Esophagus squamous epithelium (tissue), 5 donors: ENCODE data around the gene ACIN1. TPM values are rescaled to one million over a fixed set of nuclear protein-coding genes. Genes with fewer than 3 reads are reported as not detected.
A peak's percentile ranks its signal among the peaks of the same experiment; 100 is the strongest.

Source experiments
- DNase-seq: peaks from one replicate; lab custom pipeline; 2025; lab: John Stamatoyannopoulos, UW
- H3K27ac ChIP-seq, 4 donors: fragments of 200-600 bp; sonication (generic); one replicate each; pipeline ENCODE4 v1.5.1; 2016 to 2019; ENCODE audit warnings: mild to moderate bottlenecking in 1 of 4
- H3K27me3 ChIP-seq, 4 donors: fragments of 200-600 bp; sonication (generic); 1 replicate in 3 of 4; 2 replicates in 1 of 4; pipeline versions ENCODE4 v1.5.1 to v1.6.0; 2017 to 2021; ENCODE audit warnings: antibody characterized with exemption in 1 of 4
- H3K36me3 ChIP-seq, 3 donors: fragments of 200-600 bp; sonication (generic); one replicate each; pipeline ENCODE4 v1.5.1; 2016 to 2019
- H3K4me1 ChIP-seq, 3 donors: fragments of 200-600 bp; sonication (generic); one replicate each; pipeline ENCODE4 v1.5.1; 2017 to 2019
- H3K4me3 ChIP-seq, 4 donors: fragments of 200-600 bp; sonication (generic); 1 replicate in 3 of 4; 2 replicates in 1 of 4; pipeline ENCODE4 v1.5.1; 2016 to 2019; ENCODE audit warnings: mild to moderate bottlenecking in 2 of 4, moderate library complexity in 1 of 4
- H3K9me3 ChIP-seq, 3 donors: fragments of 200-600 bp; sonication (generic); one replicate each; pipeline ENCODE4 v1.5.1; 2016 to 2019
- POLR2A ChIP-seq, 4 donors: fragments of 450-650 bp; IDR thresholded peaks; one replicate each; pipeline ENCODE4 v1.6.1; 2017; ENCODE audit warnings: antibody characterized with exemption in 4 of 4, mild to moderate bottlenecking in 4 of 4, moderate library complexity in 3 of 4
- whole genome bisulfite sequencing, 2 donors: methylation state at CpG; one replicate each; pipeline ENCODE4 v1.1.5; 2018; 5-methylcytosine and 5-hydroxymethylcytosine counted together
- intact Hi-C: fragments of 100-400 bp; cut with DNase I; formaldehyde crosslinking; loops from one replicate; pipeline ENCODE4 v1.15.0; 2022
- total RNA-seq, 4 donors: library from RNA; depleted of rRNA; stranded (reverse); fragments of >200 nt; gene quantifications; one replicate each; pipeline ENCODE4 v1.1.0, GENCODE V29; 2016
- TF ChIP-seq, protein P1 (sequence below), 6 experiments: fragments of 450-650 bp in 4 of 6; fragments of 200-600 bp in 2 of 6; sonication (generic) in 2 of 6; IDR thresholded peaks; one replicate each; pipeline ENCODE4 v1.5.1; 2016 to 2019; ENCODE audit warnings: antibody characterized with exemption in 6 of 6, mild to moderate bottlenecking in 4 of 6, moderate library complexity in 4 of 6
- donor health status: DM: yes; HTN: yes; CAD: no.

The ACIN1 gene
- total RNA-seq, 4 donors from 2014 or later = 51.4 to 107 (median 83.0) TPM

DNA sequence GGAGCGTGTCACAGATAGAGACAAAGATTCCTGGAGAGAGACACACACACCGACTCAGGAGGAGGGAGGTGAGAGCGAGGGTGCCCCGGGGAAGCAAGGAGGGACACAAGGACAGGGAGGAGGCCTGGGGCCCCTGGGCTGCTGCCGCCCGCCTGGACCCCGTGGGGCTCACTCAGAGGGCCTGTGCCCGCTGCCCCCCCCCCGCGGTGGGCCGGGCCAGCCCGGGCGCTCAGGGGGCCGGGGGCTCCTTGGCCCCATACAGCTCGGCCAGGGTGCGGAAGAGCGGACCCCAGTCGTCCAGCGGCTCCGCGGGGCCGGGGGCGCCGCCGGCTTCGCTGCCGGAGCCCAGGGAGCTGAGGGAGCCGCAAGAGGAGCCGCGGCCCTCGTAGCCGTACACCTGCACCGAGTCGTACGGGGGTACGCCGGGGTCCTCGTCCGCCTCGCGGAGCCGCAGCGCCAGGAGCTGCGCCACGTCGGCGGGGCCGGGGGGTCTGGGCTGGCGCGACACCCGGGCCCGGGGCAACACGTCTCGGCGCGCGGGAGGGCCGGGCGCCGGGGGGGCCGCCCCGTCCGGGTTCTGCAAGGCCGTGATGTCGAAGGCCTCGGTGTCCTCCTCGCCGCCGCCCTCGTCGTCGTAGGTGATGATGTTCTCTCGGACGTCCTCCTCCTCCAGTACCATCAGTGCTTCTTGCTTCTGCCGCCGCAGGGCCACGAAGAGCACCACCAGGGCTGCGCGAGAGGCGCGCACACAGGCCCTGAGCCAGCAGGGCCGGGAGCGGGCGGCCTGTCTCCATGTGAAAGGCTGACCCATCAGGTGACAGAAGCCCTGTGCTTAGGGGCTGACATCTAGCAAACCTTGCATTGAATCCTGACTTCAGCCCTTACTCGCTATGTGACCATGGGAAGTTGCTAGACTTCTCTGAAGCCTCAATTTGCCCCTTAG lies 46.9 kb downstream of the ACIN1 start:
- intact Hi-C loops = no loop called here
- DNase-seq = no peak
- TF ChIP-seq POLR2A (IDR thresholded peaks at IDR 0.05) = no peak
- TF ChIP-seq, protein P1, sequence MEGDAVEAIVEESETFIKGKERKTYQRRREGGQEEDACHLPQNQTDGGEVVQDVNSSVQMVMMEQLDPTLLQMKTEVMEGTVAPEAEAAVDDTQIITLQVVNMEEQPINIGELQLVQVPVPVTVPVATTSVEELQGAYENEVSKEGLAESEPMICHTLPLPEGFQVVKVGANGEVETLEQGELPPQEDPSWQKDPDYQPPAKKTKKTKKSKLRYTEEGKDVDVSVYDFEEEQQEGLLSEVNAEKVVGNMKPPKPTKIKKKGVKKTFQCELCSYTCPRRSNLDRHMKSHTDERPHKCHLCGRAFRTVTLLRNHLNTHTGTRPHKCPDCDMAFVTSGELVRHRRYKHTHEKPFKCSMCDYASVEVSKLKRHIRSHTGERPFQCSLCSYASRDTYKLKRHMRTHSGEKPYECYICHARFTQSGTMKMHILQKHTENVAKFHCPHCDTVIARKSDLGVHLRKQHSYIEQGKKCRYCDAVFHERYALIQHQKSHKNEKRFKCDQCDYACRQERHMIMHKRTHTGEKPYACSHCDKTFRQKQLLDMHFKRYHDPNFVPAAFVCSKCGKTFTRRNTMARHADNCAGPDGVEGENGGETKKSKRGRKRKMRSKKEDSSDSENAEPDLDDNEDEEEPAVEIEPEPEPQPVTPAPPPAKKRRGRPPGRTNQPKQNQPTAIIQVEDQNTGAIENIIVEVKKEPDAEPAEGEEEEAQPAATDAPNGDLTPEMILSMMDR (IDR thresholded peaks at IDR 0.05) = no peak
- H3K4me3 ChIP-seq = no peak overlapping the region
- 75 to 79% methylated on average over 5 to 32 of the region's 85 CpGs for WGBS, 2 donors
- H3K36me3 ChIP-seq = no peaks in the 10 kb centered on the region
- H3K27ac ChIP-seq = no peak overlapping the region
- H3K9me3 ChIP-seq = no peaks in the 10 kb centered on the region
- H3K27me3 ChIP-seq = peaks cover 0 to 3% (median 0%) of the 10 kb centered on the region in 4 donors
- peaks cover 0 to 9% (median 0%) of the 10 kb centered on the region in 3 donors for H3K4me1 ChIP-seq

DNA sequence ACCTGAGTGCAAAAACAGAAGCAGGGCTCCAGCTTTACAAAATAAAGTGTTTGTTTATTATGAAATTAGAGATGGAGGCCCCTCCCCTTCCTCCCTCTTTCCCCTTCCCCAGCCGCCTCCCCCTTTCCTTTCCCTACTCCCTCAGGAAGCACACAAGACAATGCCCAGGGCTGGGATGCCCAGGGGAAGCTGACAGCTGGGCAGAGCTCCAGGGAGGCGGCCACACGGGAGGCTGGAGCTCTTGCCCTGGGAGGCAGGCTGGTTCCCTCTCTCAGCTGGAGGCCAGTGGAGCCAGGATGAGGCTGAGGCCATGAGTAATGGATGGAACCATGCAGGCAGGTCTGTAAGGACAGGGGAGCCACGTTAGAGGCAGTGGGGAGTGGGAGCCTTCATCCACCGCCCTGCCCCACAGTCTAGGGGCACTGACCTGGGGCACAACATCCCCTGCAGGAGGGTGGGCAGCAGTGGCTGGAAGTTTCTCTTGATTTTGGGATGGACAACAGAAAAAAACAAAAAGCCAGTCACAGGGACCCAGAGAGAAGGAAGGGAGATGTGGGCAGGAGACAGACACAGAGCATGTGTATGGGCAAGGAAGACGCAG lies 47.8 kb downstream of the ACIN1 start:
- intact Hi-C loops = no loop called here
- Histone ChIP-seq H3K27me3 (peaks cover 0 to 3% (median 0%) of the 10 kb centered on the region in 4 donors), H3K36me3 (no peaks in the 10 kb centered on the region), H3K27ac (peak overlapping the region in 1 of 4 donors; percentile 26), H3K4me1 (peaks cover 0 to 9% (median 0%) of the 10 kb centered on the region in 3 donors), H3K9me3 (no peaks in the 10 kb centered on the region), H3K4me3 (no peak overlapping the region)
- WGBS, 2 donors = 75 to 89% methylated on average over 1 to 4 of the region's 6 CpGs
- DNase-seq = no peak
- no peak for TF ChIP-seq POLR2A (IDR thresholded peaks at IDR 0.05)
- TF ChIP-seq, protein P1 (IDR thresholded peaks at IDR 0.05) = no peak

DNA sequence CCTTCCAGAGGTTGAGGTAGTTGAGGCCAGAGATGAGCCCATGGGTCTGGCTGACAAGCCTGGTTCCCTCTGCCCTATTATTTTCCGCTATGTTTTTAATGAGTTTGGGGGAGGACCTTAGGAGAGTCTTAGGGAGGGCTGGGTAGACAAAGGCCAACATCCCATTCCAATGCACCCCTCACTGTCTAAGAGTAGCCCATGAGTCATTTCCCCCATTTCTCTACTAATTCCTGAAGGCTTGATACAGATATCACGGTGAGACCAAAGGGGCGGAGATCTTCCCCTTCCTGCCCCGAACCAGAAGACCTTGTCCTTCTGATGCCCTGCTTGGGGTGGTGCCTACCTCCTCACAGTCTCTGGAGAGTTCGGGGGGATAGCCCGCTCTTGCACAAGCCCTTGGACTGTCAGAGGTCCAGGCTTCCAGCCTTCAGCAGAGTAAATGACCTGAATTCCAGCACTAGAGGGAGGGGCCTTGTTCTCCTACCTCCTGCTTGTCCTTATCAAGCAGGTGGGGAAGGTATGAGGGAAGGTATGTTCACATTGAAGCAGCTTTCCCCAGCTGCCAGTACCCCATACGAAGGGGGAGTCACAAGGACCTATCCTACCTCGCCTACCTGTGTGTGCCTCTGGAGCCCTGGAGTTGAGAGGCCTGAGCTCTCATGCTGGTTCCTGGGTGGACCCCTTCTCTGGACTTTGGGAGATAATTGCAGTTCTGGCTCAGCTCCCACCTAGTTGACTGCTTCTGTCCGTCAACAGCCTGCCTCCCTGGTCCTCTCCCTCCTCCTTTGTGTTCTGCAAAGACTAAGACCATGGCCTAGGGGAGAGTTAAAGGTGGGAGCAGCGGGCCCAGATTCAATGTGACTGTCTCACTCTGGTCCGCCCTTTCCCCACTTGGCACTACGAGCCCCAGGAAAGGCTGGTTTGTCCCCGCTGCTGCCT lies 49.2 kb downstream of the ACIN1 start:
- intact Hi-C loops = no loop called here
- peaks cover 0 to 3% (median 0%) of the 10 kb centered on the region in 4 donors for H3K27me3 ChIP-seq
- peak overlapping the region in 2 of 4 donors; percentile 39 to 52 for H3K27ac ChIP-seq
- H3K9me3 ChIP-seq = no peaks in the 10 kb centered on the region
- TF ChIP-seq POLR2A (IDR thresholded peaks at IDR 0.05) = no peak
- TF ChIP-seq, protein P1 (IDR thresholded peaks at IDR 0.05) = no peak
- no peak overlapping the region for H3K4me3 ChIP-seq
- DNase-seq = no peak
- 76 to 80% methylated on average over 7 to 11 of the region's 13 CpGs for WGBS, 2 donors
- peaks cover 0 to 9% (median 0%) of the 10 kb centered on the region in 3 donors for H3K4me1 ChIP-seq
- H3K36me3 ChIP-seq = no peaks in the 10 kb centered on the region

DNA sequence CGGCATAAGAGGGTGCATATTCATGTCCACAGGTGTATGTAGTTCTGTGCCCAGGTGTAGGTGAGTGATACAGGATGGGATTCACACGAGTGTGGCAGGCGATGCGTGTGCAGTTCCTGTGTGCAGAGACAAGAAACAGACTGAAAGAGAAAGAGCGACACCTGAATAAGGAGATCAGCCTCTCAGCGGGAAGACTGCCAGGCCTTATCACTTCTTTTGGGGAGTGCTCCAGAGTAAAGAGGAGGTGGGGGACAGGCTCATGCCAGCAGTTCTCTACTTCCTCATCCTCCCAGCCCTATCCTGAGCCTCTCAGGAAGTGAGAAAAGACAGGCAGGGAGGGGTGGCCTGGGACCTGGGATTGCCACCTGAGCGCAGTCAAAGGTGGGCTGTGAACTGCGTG lies 50.1 kb downstream of the ACIN1 start:
- H3K27ac ChIP-seq = peak overlapping the region in 2 of 4 donors; percentile 30 to 39
- no peak for DNase-seq
- TF ChIP-seq, protein P1 (IDR thresholded peaks at IDR 0.05) = no peak
- TF ChIP-seq POLR2A (IDR thresholded peaks at IDR 0.05) = no peak
- WGBS, 2 donors = 75 to 79% methylated on average over 6 to 8 of the region's 8 CpGs
- no peaks in the 10 kb centered on the region for H3K9me3 ChIP-seq
- intact Hi-C loops = no loop called here
- H3K4me3 ChIP-seq = no peak overlapping the region
- H3K4me1 ChIP-seq = peaks cover 0 to 9% (median 0%) of the 10 kb centered on the region in 3 donors
- peaks cover 0 to 3% (median 0%) of the 10 kb centered on the region in 4 donors for H3K27me3 ChIP-seq
- no peaks in the 10 kb centered on the region for H3K36me3 ChIP-seq
